Gastroesophageal sphincter (tissue), 4 donors: ENCODE results near the gene BEGAIN. TPM values are rescaled to one million over a fixed set of nuclear protein-coding genes. Genes with fewer than 3 reads are reported as not detected.

Experiments
- ATAC-seq: fragments of 150-250 bp; one replicate; pipeline ENCODE4 v1.9.1; 2016; ENCODE audit warnings: mild to moderate bottlenecking, moderate library complexity
- H3K27ac ChIP-seq, 4 donors: fragments of 200-600 bp; sonication (generic) in 3 of 4; 1 replicate in 3 of 4; 2 replicates in 1 of 4; pipeline ENCODE4 v1.5.1; 2016 to 2019
- H3K27me3 ChIP-seq: fragments of 200-600 bp; sonication (generic); one replicate; pipeline ENCODE4 v1.5.1; 2019
- H3K36me3 ChIP-seq, 2 donors: fragments of 200-600 bp; sonication (generic); one replicate each; pipeline ENCODE4 v1.5.1; 2019; ENCODE audit warnings: control low read depth in 1 of 2
- H3K4me1 ChIP-seq, 3 donors: fragments of 200-600 bp; sonication (generic); 1 replicate in 2 of 3; 2 replicates in 1 of 3; pipeline ENCODE4 v1.5.1; 2016 to 2019; ENCODE audit warnings: control low read depth in 2 of 3
- H3K4me3 ChIP-seq, 2 donors: fragments of 200-600 bp; sonication (generic); one replicate each; pipeline ENCODE4 v1.5.1; 2019; ENCODE audit warnings: mild to moderate bottlenecking in 1 of 2, moderate library complexity in 1 of 2
- H3K9me3 ChIP-seq, 3 donors: fragments of 200-600 bp; sonication (generic); one replicate each; pipeline ENCODE4 v1.5.1; 2017 to 2019; ENCODE audit warnings: control low read depth in 2 of 3
- CTCF ChIP-seq, 4 experiments: fragments of 200-600 bp in 2 of 4; fragments of 450-650 bp in 2 of 4; sonication (generic) in 1 of 4; IDR thresholded peaks; one replicate each; pipeline ENCODE4 v1.5.1; 2017 to 2019; ENCODE audit warnings: antibody characterized with exemption in 4 of 4, mild to moderate bottlenecking in 2 of 4, moderate library complexity in 2 of 4
- EP300 ChIP-seq: sonication (generic); formaldehyde crosslinking; IDR thresholded peaks from one replicate; pipeline ENCODE4 v1.6.1; 2017; ENCODE audit warnings: antibody characterized with exemption, mild to moderate bottlenecking
- POLR2A ChIP-seq, 2 donors: fragments of 450-650 bp; IDR thresholded peaks; one replicate each; pipeline ENCODE4 v1.6.1; 2017; ENCODE audit warnings: antibody characterized with exemption in 2 of 2, mild to moderate bottlenecking in 2 of 2, moderate library complexity in 1 of 2
- POLR2AphosphoS5 ChIP-seq: sonication (generic); formaldehyde crosslinking; IDR thresholded peaks from one replicate; pipeline ENCODE4 v1.6.1; 2017; ENCODE audit warnings: antibody characterized with exemption
- WGBS, 2 donors: methylation state at CpG; one replicate each; pipeline ENCODE4 v1.1.5; 2018; ENCODE audit warnings: low coverage in 1 of 2; 5-methylcytosine and 5-hydroxymethylcytosine counted together
- total RNA-seq, 4 donors: library from RNA; depleted of rRNA; stranded (reverse); fragments of >200 nt; gene quantifications; one replicate each; pipeline ENCODE4 v1.1.0, GENCODE V29; 2016

BEGAIN gene
- total RNA-seq, 4 donors from 2014 or later: 3.9 to 5.6 (median 4.2) TPM

GRCh38 chr14:100560471-100560870, 26.7 kb downstream of the BEGAIN start:
- no peak for ATAC-seq
- no peak overlapping the region for H3K4me3 ChIP-seq
- H3K27me3 ChIP-seq: peaks cover 2% of the 10 kb centered on the region
- no peaks in the 10 kb centered on the region for H3K36me3 ChIP-seq
- no peaks in the 10 kb centered on the region for H3K4me1 ChIP-seq
- TF ChIP-seq POLR2AphosphoS5 (no peak), EP300 (no peak), POLR2A (IDR thresholded peaks at IDR 0.05) (no peak), CTCF (IDR thresholded peaks at IDR 0.05) (no peak)
- H3K9me3 ChIP-seq: no peaks in the 10 kb centered on the region
- no peak overlapping the region for H3K27ac ChIP-seq
- WGBS, 2 donors: no CpG with 5 or more reads among the region's 9 CpGs

- H3K27ac ChIP-seq: no peak overlapping the region
- no peak overlapping the region for H3K4me3 ChIP-seq
- H3K36me3 ChIP-seq: no peaks in the 10 kb centered on the region
- no peak for ATAC-seq
- H3K4me1 ChIP-seq: no peaks in the 10 kb centered on the region
- TF ChIP-seq POLR2AphosphoS5 (no peak), POLR2A (IDR thresholded peaks at IDR 0.05) (no peak), CTCF (IDR thresholded peaks at IDR 0.05) (no peak), EP300 (no peak)
- WGBS, 2 donors: no CpG with 5 or more reads among the region's 9 CpGs
- H3K9me3 ChIP-seq: no peaks in the 10 kb centered on the region
- no peaks in the 10 kb centered on the region for H3K27me3 ChIP-seq
Observed at GRCh38 chr14:100559455-100559854, 27.8 kb downstream of the BEGAIN start.

GRCh38 chr14:100558966-100559365, 28.3 kb downstream of the BEGAIN start:
- Histone ChIP-seq H3K27me3 (no peaks in the 10 kb centered on the region), H3K27ac (no peak overlapping the region), H3K9me3 (no peaks in the 10 kb centered on the region), H3K36me3 (no peaks in the 10 kb centered on the region), H3K4me1 (no peaks in the 10 kb centered on the region), H3K4me3 (no peak overlapping the region)
- whole genome bisulfite sequencing, 2 donors: no CpG with 5 or more reads among the region's 8 CpGs
- TF ChIP-seq POLR2A (IDR thresholded peaks at IDR 0.05) (no peak), CTCF (IDR thresholded peaks at IDR 0.05) (no peak), EP300 (no peak), POLR2AphosphoS5 (no peak)
- no peak for ATAC-seq

GRCh38 chr14:100558226-100558625, 29.0 kb downstream of the BEGAIN start:
- Histone ChIP-seq H3K4me1 (no peaks in the 10 kb centered on the region), H3K36me3 (no peaks in the 10 kb centered on the region), H3K27me3 (no peaks in the 10 kb centered on the region), H3K27ac (no peak overlapping the region), H3K4me3 (no peak overlapping the region), H3K9me3 (no peaks in the 10 kb centered on the region)
- no peak for ATAC-seq
- no peak for TF ChIP-seq POLR2A (IDR thresholded peaks at IDR 0.05)
- no peak for TF ChIP-seq EP300
- no peak for TF ChIP-seq POLR2AphosphoS5
- TF ChIP-seq CTCF (IDR thresholded peaks at IDR 0.05): no peak
- WGBS, 2 donors: 89 to 90% methylated on average over 4 to 9 of the region's 11 CpGs

- Histone ChIP-seq H3K9me3 (no peaks in the 10 kb centered on the region), H3K36me3 (no peaks in the 10 kb centered on the region), H3K27me3 (no peaks in the 10 kb centered on the region), H3K27ac (no peak overlapping the region), H3K4me3 (no peak overlapping the region), H3K4me1 (no peaks in the 10 kb centered on the region)
- ATAC-seq: no peak
- 59 to 71% methylated on average over 10 to 11 of the region's 11 CpGs for WGBS, 2 donors
- TF ChIP-seq POLR2A (IDR thresholded peaks at IDR 0.05): no peak
- no peak for TF ChIP-seq POLR2AphosphoS5
- TF ChIP-seq EP300: no peak
- TF ChIP-seq CTCF (IDR thresholded peaks at IDR 0.05): no peak
Observed at GRCh38 chr14:100557658-100558057, 29.6 kb downstream of the BEGAIN start.
